Progenitor cell of endocrine pancreas (in vitro differentiated cells): ENCODE results near the gene AXDND1. TPM values are rescaled to one million over a fixed set of nuclear protein-coding genes. Genes with fewer than 3 reads are reported as not detected.

Source experiments
- DNase-seq: peaks from one replicate; pipeline ENCODE4 v3.0.0; 2021; ENCODE audit warnings: low spot score; ENCODE audit not compliant: unreplicated experiment
- H3K27ac Mint-ChIP-seq: 2 replicates; pipeline ENCODE4 v1.8.0; 2021; ENCODE audit warnings: mild to moderate bottlenecking, moderate library complexity, mixed read lengths
- H3K27me3 Mint-ChIP-seq: 2 replicates; pipeline ENCODE4 v1.8.0; 2021; ENCODE audit warnings: mixed read lengths
- H3K36me3 Mint-ChIP-seq: 2 replicates; pipeline ENCODE4 v1.8.0; 2022; ENCODE audit warnings: mixed read lengths; ENCODE audit not compliant: insufficient read depth
- H3K4me1 Mint-ChIP-seq: 2 replicates; pipeline ENCODE4 v1.8.0; 2021; ENCODE audit warnings: low read depth, mixed read lengths
- H3K4me3 Mint-ChIP-seq: 2 replicates; pipeline ENCODE4 v1.8.0; 2021; ENCODE audit warnings: low read depth, mild to moderate bottlenecking, moderate library complexity, mixed read lengths
- H3K9me3 Mint-ChIP-seq: 2 replicates; pipeline ENCODE4 v1.8.0; 2021; ENCODE audit warnings: low read depth, mixed read lengths
- CTCF ChIP-seq: fragments of 200-600 bp; sonication (generic); IDR thresholded peaks from one replicate; pipeline ENCODE4 v1.5.0; 2021; ENCODE audit warnings: antibody characterized with exemption, mild to moderate bottlenecking; ENCODE audit not compliant: unreplicated experiment
- total RNA-seq: library from RNA; stranded (reverse); gene quantifications from 2 replicates; pipeline ENCODE4 v1.2.1, GENCODE V29; 2021

AXDND1 gene
- total RNA-seq, 1 donor from 2014 or later = 2.5 TPM

DNA sequence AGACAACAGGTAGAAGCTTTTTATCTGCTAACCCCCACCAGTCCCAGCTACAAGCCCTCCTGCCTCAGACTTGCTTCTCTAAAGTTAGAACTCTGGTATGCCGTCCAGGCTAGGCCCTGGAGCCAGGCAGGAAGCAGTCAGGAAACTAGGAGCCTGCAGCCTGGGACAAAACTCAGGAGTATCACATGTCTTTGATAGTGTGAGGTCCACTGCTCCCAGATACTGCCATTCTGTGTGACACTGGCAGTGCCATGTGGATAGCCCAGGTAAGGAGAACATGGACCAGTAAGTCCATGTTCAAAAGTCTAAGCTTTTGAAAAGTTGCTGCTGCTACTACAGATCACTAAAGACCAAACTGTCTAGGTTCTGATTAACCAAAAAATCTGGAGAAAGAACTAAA lies 164.6 kb downstream of the AXDND1 start:
- no peak overlapping the region for H3K4me3 Mint-ChIP-seq
- H3K36me3 Mint-ChIP-seq = peaks cover 4% of the 10 kb centered on the region
- no peak for TF ChIP-seq CTCF
- peaks cover 4% of the 10 kb centered on the region for H3K4me1 Mint-ChIP-seq
- no peaks in the 10 kb centered on the region for H3K27me3 Mint-ChIP-seq
- peaks cover 8% of the 10 kb centered on the region for H3K9me3 Mint-ChIP-seq
- no peak overlapping the region for H3K27ac Mint-ChIP-seq
- no peak for DNase-seq

- Mint-ChIP-seq H3K36me3 (no peaks in the 10 kb centered on the region), H3K27me3 (no peaks in the 10 kb centered on the region), H3K4me1 (peaks cover 3% of the 10 kb centered on the region), H3K4me3 (no peak overlapping the region), H3K27ac (no peak overlapping the region), H3K9me3 (peaks cover 20% of the 10 kb centered on the region)
- no peak for TF ChIP-seq CTCF
- no peak for DNase-seq
These were observed 176.0 kb downstream of the AXDND1 start for GRCh38 chr1:179541774-179542173.

DNA sequence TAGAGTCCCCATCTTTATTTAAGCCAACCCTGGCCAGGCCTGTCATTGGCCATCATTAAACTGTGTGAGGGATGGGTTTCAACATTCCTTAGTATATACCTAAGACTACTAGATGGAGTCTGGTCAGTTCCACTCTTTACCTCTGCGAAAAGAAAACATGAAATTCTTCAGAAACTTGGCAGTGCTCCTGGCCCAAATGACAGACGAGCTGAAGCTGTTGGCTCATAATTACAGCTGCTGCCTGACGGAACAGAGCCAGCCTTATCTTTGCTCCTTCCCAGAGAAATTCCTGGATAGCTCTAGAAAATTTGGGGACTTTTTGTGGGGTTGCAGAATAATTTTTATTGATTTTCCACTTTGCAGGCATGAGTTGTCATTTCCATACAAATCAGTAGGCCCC lies 179.6 kb downstream of the AXDND1 start:
- no peak for DNase-seq
- Mint-ChIP-seq H3K9me3 (peaks cover 2% of the 10 kb centered on the region), H3K36me3 (no peaks in the 10 kb centered on the region), H3K27ac (no peak overlapping the region), H3K27me3 (no peaks in the 10 kb centered on the region), H3K4me3 (no peak overlapping the region), H3K4me1 (peaks cover 10% of the 10 kb centered on the region)
- no peak for TF ChIP-seq CTCF

DNA sequence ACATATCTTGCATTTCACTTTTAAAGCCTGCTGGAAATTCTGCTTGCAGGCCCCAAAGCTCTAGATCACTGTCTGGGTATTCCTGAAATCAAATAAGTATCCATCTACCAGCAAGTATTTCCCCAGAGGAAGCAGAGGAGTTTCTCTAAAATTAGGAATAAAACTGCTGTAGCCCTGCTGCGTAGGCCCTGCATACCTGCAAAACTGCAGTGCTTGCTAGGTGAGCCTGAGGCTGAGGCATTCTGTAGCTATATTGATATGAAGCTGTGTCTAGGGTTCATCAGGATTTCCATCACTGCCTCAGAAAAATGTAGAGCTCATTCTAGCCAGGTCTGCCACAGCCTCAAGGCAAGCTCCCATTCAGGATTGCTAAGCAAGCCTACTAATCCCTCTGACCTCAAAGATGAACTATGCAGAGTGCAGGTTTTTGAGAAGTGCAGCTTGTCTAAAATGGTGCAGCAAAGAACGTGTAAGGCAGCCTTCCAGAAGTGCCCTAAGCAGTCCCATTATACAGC lies 181.3 kb downstream of the AXDND1 start:
- Mint-ChIP-seq H3K9me3 (no peaks in the 10 kb centered on the region), H3K36me3 (no peaks in the 10 kb centered on the region), H3K27ac (no peak overlapping the region), H3K27me3 (peaks cover 8% of the 10 kb centered on the region), H3K4me1 (peaks cover 10% of the 10 kb centered on the region), H3K4me3 (no peak overlapping the region)
- no peak for TF ChIP-seq CTCF
- DNase-seq = no peak

- no peak for DNase-seq
- H3K9me3 Mint-ChIP-seq = no peaks in the 10 kb centered on the region
These were observed 183.0 kb downstream of the AXDND1 start for GRCh38 chr1:179548666-179549367.

More at GRCh38 chr1:179548666-179549367, 183.0 kb downstream of the AXDND1 start:
- no peaks in the 10 kb centered on the region for H3K36me3 Mint-ChIP-seq
- no peak overlapping the region for H3K4me3 Mint-ChIP-seq
- peaks cover 11% of the 10 kb centered on the region for H3K27me3 Mint-ChIP-seq
- H3K4me1 Mint-ChIP-seq = peaks cover 10% of the 10 kb centered on the region
- no peak for TF ChIP-seq CTCF
- no peak overlapping the region for H3K27ac Mint-ChIP-seq
